Large intestine (tissue), 3 donors: ENCODE data around the gene C10orf53. TPM values are rescaled to one million over a fixed set of nuclear protein-coding genes. Genes with fewer than 3 reads are reported as not detected.
"Not testable (repeated sequence)": the region's sequence is repeated elsewhere in the genome, so short reads cannot be mapped to it uniquely, and the experiment has no call there.

Experiments
- DNase-seq, 2 donors: peaks; one replicate each; pipeline versions ENCODE4 v3.0.0 to v3.0.0-alpha.2; 2013
- H3K27ac ChIP-seq: one replicate; pipeline ENCODE4 v1.5.1; 2013; ENCODE audit warnings: low read length
- H3K27me3 ChIP-seq: 2 replicates; pipeline ENCODE4 v1.6.1; 2013; ENCODE audit warnings: low read length; ENCODE audit not compliant: control insufficient read depth, insufficient read depth
- H3K36me3 ChIP-seq: 2 replicates; pipeline ENCODE4 v1.6.1; 2013; ENCODE audit warnings: low read length; ENCODE audit not compliant: control insufficient read depth, insufficient read depth
- H3K4me1 ChIP-seq: one replicate; pipeline ENCODE4 v1.6.1; 2013; ENCODE audit warnings: low read length; ENCODE audit not compliant: control insufficient read depth, insufficient read depth
- H3K4me3 ChIP-seq: one replicate; pipeline ENCODE4 v1.5.1; 2013; ENCODE audit warnings: low read length
- H3K9me3 ChIP-seq: one replicate; pipeline ENCODE4 v1.6.1; 2013; ENCODE audit warnings: mild to moderate bottlenecking, low read depth, low read length, moderate library complexity; ENCODE audit not compliant: control insufficient read depth
- WGBS: methylation state at CpG from one replicate; pipeline ENCODE4 v1.1.5; 2013; ENCODE audit warnings: low lambda C conversion rate; ENCODE audit not compliant: insufficient coverage; 5-methylcytosine and 5-hydroxymethylcytosine counted together
- polyA plus RNA-seq: library from polyadenylated mRNA; unstranded; fragments of 120-200 nt; gene quantifications from one replicate; pipeline ENCODE4 v1.2.1, GENCODE V29; 2013

The C10orf53 gene
- polyA plus RNA-seq, 1 donor = 0.03 TPM

GRCh38 chr10:49710966-49711365 is 31.5 kb downstream of the C10orf53 start:
- H3K4me3 ChIP-seq = no peak overlapping the region

DNA sequence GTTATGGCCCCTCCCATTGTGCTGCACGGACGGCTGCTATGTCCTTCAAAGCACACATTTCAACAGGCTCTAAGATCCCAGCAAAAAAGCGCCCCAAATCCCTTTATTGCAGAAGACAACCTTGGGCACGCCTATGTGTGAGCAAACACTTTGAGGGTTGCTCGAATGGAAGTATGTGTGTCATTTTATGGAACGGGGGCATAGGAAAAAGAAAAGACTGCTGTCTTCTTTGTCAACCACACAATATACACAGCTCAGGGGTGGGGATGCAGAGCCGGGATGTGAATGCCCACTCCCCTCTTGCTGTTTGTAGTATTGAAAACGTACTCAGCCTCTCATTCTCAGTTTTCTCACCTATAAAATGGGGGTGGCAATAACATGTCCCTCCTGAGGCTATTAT is 32.0 kb downstream of the C10orf53 start:
- no CpG with 5 or more reads among the region's 8 CpGs for WGBS
- no peak for DNase-seq
- Histone ChIP-seq H3K9me3 (no peaks in the 10 kb centered on the region), H3K27me3 (peaks cover 9% of the 10 kb centered on the region), H3K27ac (no peak overlapping the region), H3K36me3 (no peaks in the 10 kb centered on the region), H3K4me3 (no peak overlapping the region), H3K4me1 (no peaks in the 10 kb centered on the region)

More at GRCh38 chr10:49710966-49711365, 31.5 kb downstream of the C10orf53 start:
- peaks cover 9% of the 10 kb centered on the region for H3K27me3 ChIP-seq
- no peaks in the 10 kb centered on the region for H3K9me3 ChIP-seq
- no peaks in the 10 kb centered on the region for H3K4me1 ChIP-seq
- 75% methylated on average over 3 of the region's 6 CpGs for WGBS
- no peaks in the 10 kb centered on the region for H3K36me3 ChIP-seq
- no peak for DNase-seq
- no peak overlapping the region for H3K27ac ChIP-seq

DNA sequence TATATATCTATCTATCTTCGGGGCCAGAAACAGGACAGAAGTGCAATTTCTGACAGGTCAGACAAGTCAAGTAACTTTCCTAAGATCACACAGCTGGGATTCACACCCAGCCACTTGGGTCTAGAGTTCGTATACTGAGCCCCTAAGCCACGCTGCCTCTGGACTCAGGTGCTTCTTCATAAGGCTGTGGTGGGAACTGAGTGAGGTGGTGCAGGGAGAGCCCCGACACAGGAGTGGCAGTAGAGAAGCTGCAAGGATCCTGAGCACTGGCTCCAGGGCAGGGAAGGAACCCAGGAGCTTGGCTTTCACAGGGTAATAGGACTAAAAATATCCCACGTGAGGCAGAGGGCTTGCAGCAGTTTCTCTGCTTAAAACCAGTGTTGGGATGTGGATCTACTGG is 33.8 kb downstream of the C10orf53 start:
- no peak overlapping the region for H3K27ac ChIP-seq
- H3K27me3 ChIP-seq = peaks cover 4% of the 10 kb centered on the region
- H3K36me3 ChIP-seq = no peaks in the 10 kb centered on the region
- WGBS = no CpG with 5 or more reads among the region's 5 CpGs
- H3K9me3 ChIP-seq = no peaks in the 10 kb centered on the region
- no peak overlapping the region for H3K4me3 ChIP-seq
- DNase-seq = no peak
- no peaks in the 10 kb centered on the region for H3K4me1 ChIP-seq

DNA sequence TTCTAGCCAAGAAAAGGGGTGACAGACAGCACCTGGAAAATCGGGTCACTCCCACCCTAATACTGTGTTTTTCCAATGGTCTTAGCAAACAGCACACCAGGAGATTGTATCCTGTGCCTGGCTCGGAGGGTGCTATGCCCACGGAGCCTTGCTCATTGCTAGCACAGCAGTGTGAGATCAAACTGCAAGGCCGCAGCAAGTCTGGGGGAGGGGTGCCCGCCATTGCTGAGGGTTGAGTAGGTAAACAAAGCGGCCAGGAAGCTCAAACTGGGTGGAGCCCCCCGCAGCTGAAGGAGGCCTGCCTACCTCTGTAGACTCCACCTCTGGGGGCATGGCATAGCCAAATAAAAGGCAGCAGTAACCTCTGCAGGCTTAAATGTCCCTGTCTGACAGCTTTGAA is 35.7 kb downstream of the C10orf53 start:
- H3K9me3 ChIP-seq, H3K27me3 ChIP-seq, H3K4me3 ChIP-seq, H3K36me3 ChIP-seq, DNase-seq, H3K4me1 ChIP-seq, H3K27ac ChIP-seq: not testable (repeated sequence)
- WGBS = no CpG with 5 or more reads among the region's 7 CpGs

GRCh38 chr10:49726593-49726992 is 47.1 kb downstream of the C10orf53 start:
- no peak for DNase-seq
- H3K27me3 ChIP-seq = no peaks in the 10 kb centered on the region
- H3K36me3 ChIP-seq = no peaks in the 10 kb centered on the region
- no peak overlapping the region for H3K4me3 ChIP-seq
- H3K9me3 ChIP-seq = no peaks in the 10 kb centered on the region
- no peak overlapping the region for H3K27ac ChIP-seq
- H3K4me1 ChIP-seq = no peaks in the 10 kb centered on the region
- WGBS = 75% methylated on average over 2 of the region's 2 CpGs

DNA sequence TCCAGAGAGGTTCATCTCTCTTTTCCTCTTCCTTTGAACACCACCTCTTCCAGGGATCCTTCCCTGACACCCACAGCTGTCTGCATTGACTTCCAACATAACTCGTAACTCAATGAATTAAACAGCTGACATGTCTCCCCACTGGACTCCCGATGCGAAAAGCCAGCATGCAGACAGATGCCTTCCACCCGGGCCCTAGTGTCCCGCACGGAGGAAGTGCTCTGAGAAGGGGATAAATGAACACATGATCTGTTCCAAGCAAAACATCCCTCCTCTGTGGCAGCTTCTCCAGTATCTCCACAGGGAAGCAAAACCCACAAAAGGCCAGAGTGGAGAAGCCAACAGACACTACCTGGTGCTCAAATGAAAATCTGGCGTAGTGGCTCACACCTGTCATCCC is 54.4 kb downstream of the C10orf53 start:
- H3K36me3 ChIP-seq = peaks cover 6% of the 10 kb centered on the region
- no peak overlapping the region for H3K4me3 ChIP-seq
- no peaks in the 10 kb centered on the region for H3K27me3 ChIP-seq
- peaks cover 10% of the 10 kb centered on the region for H3K4me1 ChIP-seq
- no CpG with 5 or more reads among the region's 7 CpGs for WGBS
- DNase-seq = no peak
- H3K27ac ChIP-seq = no peak overlapping the region
- H3K9me3 ChIP-seq = no peaks in the 10 kb centered on the region

GRCh38 chr10:49734676-49735075 is 55.2 kb downstream of the C10orf53 start:
- Histone ChIP-seq H3K4me3 (no peak overlapping the region), H3K4me1 (peaks cover 10% of the 10 kb centered on the region), H3K27ac (no peak overlapping the region), H3K9me3 (no peaks in the 10 kb centered on the region), H3K36me3 (peaks cover 6% of the 10 kb centered on the region), H3K27me3 (no peaks in the 10 kb centered on the region)
- WGBS = no CpG with 5 or more reads among the region's 10 CpGs
- peak; percentile 68 to 80 for DNase-seq

DNA sequence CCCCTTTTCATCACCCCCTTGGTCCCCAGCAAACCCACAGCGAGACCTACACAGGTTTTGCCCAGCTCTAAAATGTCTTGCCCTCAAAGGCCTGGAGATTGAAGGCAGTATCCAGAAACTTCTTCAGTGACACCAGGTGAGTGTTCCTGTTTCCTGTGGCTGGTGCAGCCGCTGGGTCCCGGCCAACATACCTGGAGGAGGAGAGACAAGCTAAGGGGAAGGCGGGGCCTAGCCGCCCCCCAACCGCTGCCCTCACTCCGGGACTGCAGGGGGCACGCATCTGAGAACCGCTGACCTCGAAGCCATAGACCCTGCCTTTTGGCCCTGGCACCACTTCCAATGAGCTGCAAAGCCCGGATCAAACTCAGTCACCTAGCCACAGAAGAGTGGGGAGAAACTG is 55.7 kb downstream of the C10orf53 start:
- Histone ChIP-seq H3K27me3 (no peaks in the 10 kb centered on the region), H3K4me3 (no peak overlapping the region), H3K27ac (no peak overlapping the region), H3K36me3 (peaks cover 6% of the 10 kb centered on the region), H3K4me1 (peaks cover 10% of the 10 kb centered on the region), H3K9me3 (no peaks in the 10 kb centered on the region)
- DNase-seq = no peak
- WGBS = no CpG with 5 or more reads among the region's 11 CpGs

- H3K27ac ChIP-seq = no peak overlapping the region
- no peaks in the 10 kb centered on the region for H3K27me3 ChIP-seq
- peaks cover 10% of the 10 kb centered on the region for H3K4me1 ChIP-seq
- no peaks in the 10 kb centered on the region for H3K9me3 ChIP-seq
- DNase-seq = no peak
- H3K4me3 ChIP-seq = no peak overlapping the region
- H3K36me3 ChIP-seq = peaks cover 6% of the 10 kb centered on the region
- WGBS = no CpG with 5 or more reads among the region's 23 CpGs
Observed at GRCh38 chr10:49735848-49736563, 56.6 kb downstream of the C10orf53 start.

GRCh38 chr10:49736564-49737113 is 57.2 kb downstream of the C10orf53 start:
- no peak overlapping the region for H3K4me3 ChIP-seq
- peaks cover 2% of the 10 kb centered on the region for H3K9me3 ChIP-seq
- no CpG with 5 or more reads among the region's 5 CpGs for WGBS
- H3K27me3 ChIP-seq = no peaks in the 10 kb centered on the region
- H3K27ac ChIP-seq = no peak overlapping the region
- peaks cover 6% of the 10 kb centered on the region for H3K36me3 ChIP-seq
- DNase-seq = no peak
- H3K4me1 ChIP-seq = peaks cover 10% of the 10 kb centered on the region
